Adrenal gland (tissue), 5 donors: ENCODE data around the gene RHBDF2.

Experiments used
- POLR2A ChIP-seq, 2 donors: fragments of 450-650 bp; IDR thresholded peaks; one replicate each; pipeline ENCODE4 v1.6.1; 2017; ENCODE audit warnings: antibody characterized with exemption in 2 of 2, mild to moderate bottlenecking in 2 of 2, moderate library complexity in 1 of 2
- TF ChIP-seq, protein P1 (sequence below), 6 experiments: fragments of 450-650 bp in 4 of 6; fragments of 200-600 bp in 2 of 6; sonication (generic) in 1 of 6; IDR thresholded peaks; 1 replicate in 5 of 6; 2 replicates in 1 of 6; pipeline versions ENCODE4 v1.5.1 to v1.8.0; 2016 to 2021; ENCODE audit warnings: antibody characterized with exemption in 6 of 6, mild to moderate bottlenecking in 2 of 6, moderate library complexity in 1 of 6
- donor health status: DM: no; HTN: no; CAD: no.

GRCh38 chr17:76467809-76468633 is 33.2 kb downstream of the RHBDF2 start:
- TF ChIP-seq, protein P1, sequence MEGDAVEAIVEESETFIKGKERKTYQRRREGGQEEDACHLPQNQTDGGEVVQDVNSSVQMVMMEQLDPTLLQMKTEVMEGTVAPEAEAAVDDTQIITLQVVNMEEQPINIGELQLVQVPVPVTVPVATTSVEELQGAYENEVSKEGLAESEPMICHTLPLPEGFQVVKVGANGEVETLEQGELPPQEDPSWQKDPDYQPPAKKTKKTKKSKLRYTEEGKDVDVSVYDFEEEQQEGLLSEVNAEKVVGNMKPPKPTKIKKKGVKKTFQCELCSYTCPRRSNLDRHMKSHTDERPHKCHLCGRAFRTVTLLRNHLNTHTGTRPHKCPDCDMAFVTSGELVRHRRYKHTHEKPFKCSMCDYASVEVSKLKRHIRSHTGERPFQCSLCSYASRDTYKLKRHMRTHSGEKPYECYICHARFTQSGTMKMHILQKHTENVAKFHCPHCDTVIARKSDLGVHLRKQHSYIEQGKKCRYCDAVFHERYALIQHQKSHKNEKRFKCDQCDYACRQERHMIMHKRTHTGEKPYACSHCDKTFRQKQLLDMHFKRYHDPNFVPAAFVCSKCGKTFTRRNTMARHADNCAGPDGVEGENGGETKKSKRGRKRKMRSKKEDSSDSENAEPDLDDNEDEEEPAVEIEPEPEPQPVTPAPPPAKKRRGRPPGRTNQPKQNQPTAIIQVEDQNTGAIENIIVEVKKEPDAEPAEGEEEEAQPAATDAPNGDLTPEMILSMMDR (IDR thresholded peaks at IDR 0.05), result no peak
- TF ChIP-seq POLR2A (IDR thresholded peaks at IDR 0.05), result no peak
